Left renal pelvis (tissue), 4 donors: ENCODE data around the gene KCNE4. TPM values are rescaled to one million over a fixed set of nuclear protein-coding genes. Genes with fewer than 3 reads are reported as not detected.

Source experiments
- polyA plus RNA-seq, 4 donors: library from polyadenylated mRNA; unstranded; fragments of 120-200 nt; gene quantifications; one replicate each; pipeline ENCODE4 v1.2.1, GENCODE V29; 2013; ENCODE audit not compliant: insufficient read length in 4 of 4

The KCNE4 gene
- polyA plus RNA-seq, 4 donors, result 14.0 to 34.0 (median 16.5) TPM

Other genes starting within 250 kb of the KCNE4 start
- gene ACSL3, start 191.2 kb upstream of the KCNE4 start, polyA plus RNA-seq, result 10 to 100 TPM; 59.6 to 79.1 (median 67.2) TPM